GM10847 (cell line): Measurements from ENCODE around the gene MSRB1.

Experiments used
- POLR2A ChIP-seq: IDR thresholded peaks from 2 replicates; pipeline ENCODE4 v1.6.1; 2011; ENCODE audit not compliant: insufficient read length; ENCODE audit errors: extremely low read depth

MSRB1 gene

DNA sequence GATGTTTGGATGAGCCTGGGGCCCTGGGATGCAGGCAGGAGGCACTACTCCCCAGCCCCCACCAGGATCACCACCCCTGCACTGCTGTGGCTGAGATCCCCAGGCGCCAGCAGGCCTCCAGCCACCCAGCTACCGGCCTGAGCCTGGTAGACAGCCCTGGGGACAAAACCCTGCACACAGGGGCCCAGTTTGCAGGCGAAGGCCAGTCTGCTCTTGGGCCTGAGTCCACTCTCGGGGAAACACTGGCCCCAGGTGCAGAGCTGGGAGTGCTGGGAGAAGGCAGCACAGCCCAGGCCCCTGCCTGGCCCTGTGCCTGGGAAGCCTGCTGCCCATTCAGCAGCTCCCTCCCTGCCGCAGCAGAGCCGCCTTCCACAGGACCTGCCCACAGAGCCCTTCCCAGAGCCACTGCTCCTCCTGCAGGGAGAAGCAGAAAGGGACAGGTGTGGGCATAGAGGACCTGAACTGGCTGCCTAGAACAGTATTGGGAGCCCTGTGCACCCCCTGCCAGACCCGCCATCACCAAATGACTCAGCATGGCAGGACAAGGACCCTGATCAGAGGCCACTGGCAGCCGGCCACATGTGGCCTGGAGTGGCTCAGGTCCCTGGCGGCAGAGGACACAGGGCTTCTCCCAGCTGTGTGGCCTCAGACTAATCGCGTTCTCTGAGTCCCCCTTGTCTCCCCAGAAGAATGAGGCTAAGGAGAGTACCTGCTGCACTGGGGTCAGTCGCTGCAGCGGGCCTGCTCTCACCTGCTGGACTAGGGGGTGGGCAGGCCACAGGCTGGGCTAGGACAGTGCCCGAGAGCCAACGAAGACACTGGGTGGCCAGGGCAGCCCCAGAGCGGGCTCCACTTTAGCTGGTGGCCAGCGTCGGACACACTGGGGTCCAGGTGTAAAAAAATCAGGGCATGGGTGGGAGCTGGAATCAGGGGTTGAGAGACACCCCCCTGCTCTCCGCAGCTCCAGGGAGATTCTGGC, 10.7 kb downstream of the MSRB1 start:
- TF ChIP-seq POLR2A = no peak

DNA sequence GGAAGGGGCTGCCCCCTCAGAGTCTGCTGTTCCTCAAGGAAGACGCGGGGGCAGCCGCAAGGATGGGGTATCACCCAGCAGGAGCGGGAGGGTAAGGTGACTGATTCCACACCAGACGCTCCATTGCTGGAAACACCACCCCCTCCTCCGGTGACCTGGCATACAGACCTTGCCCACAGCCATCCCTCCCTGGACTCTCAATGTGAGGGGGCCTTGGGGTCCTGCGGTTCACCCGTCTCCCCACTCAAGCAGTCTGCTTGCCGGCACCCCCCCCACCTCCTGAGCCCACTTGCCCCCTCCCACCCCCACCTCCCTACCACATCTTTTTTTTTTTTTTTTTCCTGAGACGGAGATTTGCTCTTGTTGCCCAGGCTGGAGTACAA, 12.7 kb downstream of the MSRB1 start:
- no peak for TF ChIP-seq POLR2A

DNA sequence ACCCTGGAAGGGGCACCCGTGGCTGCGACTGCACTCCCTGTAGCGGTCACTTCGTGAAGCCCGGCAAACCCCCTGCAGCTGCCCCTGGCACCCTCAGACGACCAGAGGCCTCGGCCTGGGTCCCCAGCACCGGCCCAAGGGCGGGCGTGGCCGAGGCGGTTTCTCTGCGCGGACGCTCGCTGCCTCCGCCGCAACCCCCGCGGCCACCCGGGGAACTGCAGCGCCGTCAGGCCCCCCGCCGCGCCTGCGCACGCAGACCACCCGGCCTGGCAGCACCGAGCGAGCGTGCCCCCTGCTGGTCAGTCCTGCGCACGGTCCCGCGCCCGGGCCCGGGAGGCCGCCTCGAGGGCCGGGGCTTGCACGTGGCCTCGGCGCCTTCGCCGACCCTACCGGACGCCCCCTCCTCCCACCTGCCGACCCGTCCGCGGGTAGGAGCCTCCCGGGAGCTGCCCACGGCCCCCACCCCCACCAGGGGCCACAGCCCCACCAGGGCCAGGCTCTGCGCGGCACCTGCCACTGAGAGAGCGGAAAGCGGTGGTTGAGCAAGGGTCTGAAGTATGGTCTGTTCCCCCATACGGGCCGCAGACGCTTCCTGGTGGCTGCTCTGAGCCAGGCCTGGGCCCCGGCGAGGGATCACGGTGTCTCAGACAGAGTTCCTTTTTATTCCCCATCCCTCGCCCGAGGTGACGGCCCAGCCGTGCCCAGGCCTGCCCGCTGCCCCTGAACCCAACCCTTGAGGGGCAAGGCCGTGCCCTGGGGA, 13.2 kb downstream of the MSRB1 start:
- TF ChIP-seq POLR2A = no peak

DNA sequence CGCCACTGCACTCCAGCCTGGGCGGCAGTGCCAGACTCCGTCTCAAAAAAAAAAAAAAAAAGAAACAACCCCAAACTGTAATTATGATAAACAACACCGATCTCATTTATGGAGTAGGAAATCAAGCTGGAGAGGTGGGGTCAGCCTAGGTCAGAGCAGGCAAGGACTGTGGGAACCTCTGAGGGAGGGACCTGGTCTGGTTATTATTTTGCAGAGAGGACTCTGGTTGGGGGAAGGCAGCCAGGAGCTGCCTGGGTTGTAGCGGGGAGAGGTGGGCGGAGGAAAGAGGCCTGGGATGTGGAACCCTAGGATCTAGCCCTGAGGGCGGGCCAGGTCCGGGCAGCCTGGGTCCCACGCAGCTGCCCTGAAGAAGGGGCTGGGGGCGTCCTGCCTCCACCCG, 13.9 kb downstream of the MSRB1 start:
- TF ChIP-seq POLR2A = no peak

DNA sequence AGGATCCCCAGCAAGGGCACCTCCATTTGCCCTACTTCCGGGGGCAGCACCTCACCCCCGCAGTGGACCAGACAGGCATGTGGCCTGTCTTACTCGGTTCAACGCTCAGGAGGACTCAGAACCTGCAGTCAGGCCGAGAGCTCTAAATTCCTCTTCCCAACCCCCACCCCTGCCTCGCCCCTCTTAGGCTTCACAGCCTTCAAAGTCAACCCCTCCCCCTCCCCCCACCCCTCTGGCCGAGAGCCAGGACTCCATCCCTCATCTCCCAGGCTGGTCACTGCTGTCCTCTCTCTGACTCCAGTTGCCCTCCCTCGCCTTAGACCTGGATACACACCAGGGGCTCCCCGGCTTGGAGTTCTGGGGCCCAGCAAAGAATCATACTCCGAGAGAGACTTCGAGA, 16.7 kb downstream of the MSRB1 start:
- no peak for TF ChIP-seq POLR2A

DNA sequence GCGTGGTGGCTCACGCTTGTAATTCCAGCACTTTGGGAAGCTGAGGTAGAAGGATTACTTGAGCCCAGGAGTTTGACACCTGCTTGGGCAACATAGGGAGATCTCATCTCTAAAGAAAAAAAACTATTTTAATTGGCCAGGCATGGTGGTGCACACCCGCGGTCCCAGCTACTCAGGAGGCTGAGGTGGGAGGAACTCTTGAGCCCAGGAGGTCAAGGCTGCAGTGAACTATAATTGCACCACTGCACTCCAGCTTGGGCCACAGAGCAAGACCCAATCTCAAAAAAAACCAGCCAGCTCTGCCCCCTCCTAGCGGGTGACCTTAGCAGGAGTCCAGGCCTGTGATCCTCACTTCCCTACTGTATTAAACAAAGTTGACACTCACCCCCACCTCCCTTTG, 18.9 kb downstream of the MSRB1 start:
- no peak for TF ChIP-seq POLR2A

DNA sequence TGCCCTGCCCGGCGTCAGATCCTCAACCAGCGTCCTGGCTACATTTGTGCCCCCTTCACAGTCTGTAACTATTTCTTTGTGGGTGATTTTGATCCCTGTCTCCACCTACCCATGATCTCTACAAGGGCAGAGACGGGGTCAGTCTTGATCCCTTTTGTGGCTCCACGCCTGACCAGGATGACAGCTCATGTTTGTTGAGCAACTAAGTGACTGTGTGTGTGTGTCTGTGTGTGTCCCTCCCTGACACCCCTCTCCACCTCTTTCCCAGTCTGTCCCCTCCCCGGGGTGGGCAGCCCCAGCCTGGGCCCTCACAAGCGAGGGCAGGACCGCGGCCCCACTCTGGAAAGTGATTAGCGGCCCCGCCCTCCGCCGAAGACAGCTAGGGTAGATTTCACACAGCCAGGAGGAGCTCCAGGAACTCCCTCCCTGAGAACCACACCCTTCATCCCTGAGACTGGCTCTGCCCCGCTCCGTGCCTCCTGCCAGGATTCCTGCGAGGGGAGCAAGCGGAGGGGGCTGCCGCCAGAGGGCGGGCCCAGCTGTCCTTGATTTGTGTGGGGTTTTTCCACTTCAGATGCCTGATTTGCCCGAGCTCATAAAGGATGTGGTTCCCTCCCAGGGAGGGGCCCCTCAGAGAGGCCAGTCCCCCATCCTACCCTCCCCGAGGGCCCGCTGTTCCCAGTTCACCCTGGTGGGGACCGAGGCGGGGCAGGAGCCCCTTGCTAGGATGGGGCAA, 19.5 kb downstream of the MSRB1 start:
- no peak for TF ChIP-seq POLR2A

DNA sequence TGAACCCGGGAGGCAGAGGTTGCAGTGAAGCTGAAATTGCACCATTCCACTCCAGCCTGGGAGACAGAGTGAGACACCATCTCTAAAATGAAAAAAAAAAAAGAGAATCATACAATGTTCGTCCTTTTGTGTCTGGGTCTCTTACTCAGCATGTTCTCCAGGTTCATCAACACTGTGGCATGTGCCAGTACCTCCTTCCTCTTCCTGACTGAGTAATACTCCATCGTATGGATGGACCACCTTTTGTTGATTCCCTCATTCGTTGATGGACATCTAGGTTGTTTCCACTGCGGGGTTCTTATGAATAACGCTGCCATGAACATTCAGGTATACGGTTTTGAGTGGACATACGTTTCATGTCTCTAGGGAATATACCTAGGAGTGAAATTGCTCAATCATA, 20.6 kb downstream of the MSRB1 start:
- TF ChIP-seq POLR2A = no peak

DNA sequence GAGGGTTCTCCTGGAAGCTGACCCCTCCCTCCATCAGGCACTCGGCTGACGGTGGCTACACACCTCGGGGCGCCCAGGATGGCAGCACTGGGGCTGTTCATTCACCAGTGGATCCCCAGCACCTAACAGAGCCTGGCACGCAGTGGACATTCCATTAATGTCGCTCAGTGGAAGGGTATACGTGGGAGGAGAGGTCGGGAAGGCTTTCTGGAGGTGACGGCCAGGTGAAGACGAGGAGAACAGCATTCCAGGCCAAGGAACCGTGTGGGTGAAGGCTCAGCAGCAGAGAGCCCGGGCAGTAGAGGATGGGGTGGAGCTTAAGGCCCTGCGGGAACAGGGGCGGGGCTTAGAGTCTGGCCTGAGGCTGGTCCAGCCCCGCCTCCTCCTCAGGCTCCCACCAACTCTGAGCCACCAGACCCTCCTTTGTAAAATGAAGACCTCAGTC, 22.2 kb downstream of the MSRB1 start:
- no peak for TF ChIP-seq POLR2A

DNA sequence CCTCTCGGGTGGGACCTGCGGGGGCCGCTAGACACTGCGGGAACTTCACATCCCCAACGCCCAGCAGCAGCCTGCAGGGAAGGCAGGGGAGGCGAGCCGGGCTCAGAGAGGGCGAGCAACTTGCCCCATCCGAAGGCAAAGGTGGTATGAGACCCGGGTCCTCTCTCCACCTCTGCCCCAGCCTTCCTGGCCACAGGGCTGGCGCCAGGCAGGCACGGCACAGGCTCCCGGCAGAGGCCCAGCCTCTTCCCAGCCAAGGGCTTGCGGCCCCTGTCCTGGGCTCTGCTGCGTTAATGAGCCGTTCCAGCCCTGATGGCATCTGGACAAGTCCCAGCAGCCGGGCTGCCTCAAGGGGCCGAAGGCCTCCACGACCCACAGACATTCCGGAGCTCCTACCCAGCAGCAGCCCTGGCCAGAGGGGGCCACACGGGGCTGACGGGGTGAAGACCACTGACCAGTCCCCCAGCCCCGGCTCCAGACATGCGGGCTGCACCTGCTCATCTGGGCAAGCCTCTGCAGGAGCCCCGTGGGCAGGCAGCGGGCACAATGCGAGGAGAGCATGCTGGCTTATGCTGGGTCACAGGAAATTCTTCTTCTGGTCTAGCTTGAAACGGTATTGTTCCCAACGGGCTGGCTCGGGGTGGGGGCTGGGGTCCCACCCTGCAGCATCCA, 23.5 kb downstream of the MSRB1 start:
- TF ChIP-seq POLR2A = no peak

DNA sequence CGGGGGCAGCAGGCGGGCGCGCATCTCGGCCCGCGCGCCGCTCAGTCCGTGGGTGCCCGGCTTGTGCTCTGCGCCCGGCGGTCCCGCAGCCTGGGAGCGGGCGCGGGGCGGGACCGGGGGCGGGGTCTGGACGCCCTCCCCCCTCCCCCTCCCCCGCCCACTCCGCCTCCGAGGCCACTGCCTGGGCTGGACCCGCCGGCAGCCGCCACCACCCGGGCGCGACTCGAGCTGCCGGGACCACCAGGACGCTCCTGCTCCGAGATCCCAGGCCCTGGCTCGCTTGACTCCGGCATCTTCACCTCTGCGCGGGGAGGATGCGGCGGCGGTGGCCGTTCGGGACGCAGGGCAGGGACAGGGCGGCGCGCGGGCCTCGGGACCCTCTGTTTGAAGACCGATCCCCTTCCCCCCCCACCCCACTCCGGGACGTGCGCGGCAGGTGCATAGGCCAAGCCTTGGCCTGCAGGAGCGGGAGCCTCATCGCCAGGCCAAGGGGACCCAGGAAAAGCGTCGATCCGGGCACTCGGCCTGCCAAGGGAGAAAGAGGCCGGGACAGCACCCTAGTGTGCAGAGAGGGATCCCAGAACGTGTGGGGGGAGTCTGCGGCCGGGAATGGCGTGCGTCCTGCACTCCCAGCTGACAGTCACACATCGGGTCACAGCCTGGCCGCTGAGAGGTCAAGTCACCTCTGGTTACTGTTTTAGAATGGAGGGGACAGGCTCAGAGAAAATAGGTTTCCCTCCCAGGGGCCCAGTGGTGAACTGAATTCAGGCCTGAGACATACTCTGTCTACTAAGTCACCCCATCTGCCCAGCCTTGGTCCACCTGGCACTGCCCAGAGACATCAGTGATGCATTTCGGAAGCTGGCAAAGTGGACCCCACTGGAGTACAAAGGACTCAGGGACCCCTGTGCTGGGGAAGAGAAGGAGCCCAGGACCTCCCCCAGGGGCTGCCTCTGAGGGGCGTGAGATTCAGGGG, 24.4 kb downstream of the MSRB1 start, which contains the start of gene HS3ST6:
HS3ST6 (minus strand) TSS at position 65 of the 976 bp plus-strand sequence. CDS start 92 bp downstream, outside the sequence.
- TF ChIP-seq POLR2A = no peak

DNA sequence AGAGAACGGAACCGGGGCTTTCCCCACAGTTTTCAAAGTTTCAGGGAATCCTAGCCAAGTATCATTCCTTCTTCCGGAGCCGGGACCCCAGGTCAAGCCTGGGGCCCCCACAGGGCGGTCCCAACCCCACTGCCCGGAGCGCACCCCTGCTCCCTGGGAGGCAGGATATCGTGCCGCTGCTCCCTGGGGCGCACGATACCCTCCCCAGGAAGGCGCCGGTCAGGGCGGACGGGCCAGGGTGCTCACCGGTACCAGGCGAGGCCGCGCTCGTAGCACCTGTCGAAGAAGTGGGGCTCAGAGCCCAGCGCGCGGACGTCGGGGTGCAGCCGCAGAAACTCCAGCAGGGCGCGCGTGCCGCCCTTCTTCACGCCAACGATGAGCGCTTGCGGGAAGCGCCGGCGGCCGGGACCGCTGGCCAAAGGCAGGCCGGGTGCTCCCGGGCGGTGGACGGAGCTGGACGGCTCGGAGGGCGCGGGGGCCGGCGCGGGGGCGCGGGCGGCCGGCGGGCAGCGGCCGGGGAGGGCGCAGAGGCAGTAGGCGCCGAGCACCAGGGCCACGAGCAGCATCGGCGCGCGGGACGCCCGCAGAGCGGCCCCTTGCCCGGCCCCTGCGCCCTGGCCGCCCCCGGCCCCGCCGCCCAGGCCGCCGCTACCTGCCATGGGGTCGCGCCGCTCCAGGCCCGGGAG, 25.2 kb downstream of the MSRB1 start:
- TF ChIP-seq POLR2A = no peak

DNA sequence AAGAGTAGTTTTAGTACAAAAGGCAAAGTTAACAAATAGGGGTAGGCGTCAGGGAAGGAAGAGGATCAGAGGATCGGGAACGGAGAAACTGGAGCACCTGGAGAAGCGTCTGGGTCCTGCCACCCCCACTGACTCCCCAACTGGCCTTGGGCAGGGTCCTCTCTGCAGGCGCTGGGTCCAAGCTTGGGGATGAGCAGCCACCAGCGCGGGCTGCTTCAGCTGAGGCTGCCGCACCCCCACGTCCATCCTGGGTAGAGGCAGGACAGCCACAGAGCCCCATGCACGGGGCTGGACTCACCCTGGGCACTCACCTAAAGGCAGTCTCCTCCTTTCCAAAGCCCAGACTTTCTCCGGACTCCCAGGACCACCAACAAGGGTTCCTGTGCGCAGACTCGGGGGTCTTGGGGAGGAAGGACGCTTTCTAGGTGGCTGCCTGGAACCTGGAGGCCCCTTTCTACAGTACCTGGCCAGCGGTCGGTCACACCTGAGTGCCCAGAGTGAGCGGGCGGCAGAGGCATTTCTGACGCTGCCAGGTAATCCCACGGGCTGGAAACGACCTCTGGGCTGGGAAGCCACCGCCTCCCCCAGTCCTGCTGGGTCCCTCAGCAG, 25.8 kb downstream of the MSRB1 start:
- no peak for TF ChIP-seq POLR2A

DNA sequence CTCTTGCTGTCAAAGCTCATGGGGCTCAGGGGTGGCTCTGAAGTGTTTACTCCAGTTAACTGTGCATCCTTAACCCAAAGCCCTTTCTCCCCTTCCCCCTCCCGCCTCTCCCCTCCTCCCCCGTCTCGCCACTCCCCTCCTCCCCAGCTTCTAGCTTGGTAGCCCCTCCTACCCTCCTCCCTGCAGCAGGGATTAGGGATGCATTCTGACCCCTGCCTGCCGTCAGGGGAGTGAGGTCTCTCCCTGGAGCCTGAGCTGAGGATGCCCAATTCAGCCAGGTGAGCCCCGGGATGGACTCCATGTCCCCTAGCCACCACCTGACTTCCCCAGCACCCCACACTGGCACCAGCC, 26.4 kb downstream of the MSRB1 start:
- TF ChIP-seq POLR2A = no peak
